GM12874 (cell line): Measurements from ENCODE around the gene FGGY.

Source experiments
- TF ChIP-seq, protein P1 (sequence below): IDR thresholded peaks from 2 replicates; pipeline ENCODE4 v1.5.1; 2011; ENCODE audit warnings: low read depth, mild to moderate bottlenecking, control low read depth, low read length, moderate library complexity; ENCODE audit not compliant: insufficient read depth

FGGY gene

DNA sequence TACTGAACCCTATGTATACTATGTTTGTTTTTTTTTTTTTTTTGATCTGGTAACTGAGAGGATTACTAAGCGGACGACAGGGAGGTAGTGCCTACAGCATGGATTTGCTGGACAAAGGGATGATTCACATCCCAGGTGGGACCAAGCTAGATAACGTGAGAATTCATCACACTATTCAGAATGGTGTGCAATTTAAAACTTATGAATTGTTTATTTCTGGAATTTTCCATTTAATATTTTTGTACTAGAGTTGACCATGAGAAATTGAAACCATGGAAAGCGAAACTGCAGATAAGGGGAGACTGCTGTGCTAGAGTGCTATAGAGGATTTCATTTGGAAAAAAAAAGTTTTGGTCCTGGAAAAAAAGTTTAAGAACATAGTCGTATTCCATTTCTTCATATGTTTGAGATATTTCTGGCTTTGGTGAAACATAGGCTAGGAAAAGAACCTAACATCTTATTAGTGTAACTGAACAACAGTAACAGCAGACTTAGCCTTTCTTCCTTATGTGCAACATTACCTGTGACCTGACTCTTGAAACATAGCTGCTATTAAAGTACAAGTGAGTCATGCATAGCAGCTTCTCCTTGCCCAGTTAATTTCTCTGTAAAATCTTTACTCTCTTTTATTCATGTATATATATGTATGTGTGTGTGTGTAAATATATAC, 202.5 kb downstream of the FGGY start:
- TF ChIP-seq, protein P1, sequence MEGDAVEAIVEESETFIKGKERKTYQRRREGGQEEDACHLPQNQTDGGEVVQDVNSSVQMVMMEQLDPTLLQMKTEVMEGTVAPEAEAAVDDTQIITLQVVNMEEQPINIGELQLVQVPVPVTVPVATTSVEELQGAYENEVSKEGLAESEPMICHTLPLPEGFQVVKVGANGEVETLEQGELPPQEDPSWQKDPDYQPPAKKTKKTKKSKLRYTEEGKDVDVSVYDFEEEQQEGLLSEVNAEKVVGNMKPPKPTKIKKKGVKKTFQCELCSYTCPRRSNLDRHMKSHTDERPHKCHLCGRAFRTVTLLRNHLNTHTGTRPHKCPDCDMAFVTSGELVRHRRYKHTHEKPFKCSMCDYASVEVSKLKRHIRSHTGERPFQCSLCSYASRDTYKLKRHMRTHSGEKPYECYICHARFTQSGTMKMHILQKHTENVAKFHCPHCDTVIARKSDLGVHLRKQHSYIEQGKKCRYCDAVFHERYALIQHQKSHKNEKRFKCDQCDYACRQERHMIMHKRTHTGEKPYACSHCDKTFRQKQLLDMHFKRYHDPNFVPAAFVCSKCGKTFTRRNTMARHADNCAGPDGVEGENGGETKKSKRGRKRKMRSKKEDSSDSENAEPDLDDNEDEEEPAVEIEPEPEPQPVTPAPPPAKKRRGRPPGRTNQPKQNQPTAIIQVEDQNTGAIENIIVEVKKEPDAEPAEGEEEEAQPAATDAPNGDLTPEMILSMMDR, result no peak

DNA sequence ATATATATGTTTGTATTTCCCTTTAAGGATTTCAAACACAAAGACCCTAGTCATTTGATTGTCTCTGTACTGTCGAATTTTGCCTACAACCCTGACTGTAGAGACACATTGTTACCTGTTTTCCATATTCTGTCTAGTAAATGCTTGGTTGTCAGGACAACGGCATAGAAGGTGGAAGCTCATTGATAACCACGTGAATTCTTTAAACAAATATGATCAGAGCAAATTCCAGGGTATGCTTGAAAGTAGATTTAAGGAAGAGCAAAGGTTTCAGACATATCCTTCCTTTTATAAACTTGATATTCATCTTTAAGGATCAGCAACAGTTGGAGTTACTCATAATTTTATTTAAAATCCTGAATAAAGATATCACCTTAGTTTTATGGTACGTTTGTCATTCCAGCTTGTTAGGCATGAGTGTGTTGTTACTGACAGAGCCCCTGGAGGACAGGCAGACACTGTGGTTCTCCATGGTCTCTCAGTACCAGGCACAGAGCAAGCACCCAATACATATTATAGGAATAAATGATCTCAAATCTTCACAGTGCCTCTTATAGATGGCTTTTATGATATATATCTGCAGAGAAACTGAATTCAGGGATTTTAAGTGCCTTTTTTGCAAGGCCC, 203.2 kb downstream of the FGGY start:
- TF ChIP-seq, protein P1, result no peak

DNA sequence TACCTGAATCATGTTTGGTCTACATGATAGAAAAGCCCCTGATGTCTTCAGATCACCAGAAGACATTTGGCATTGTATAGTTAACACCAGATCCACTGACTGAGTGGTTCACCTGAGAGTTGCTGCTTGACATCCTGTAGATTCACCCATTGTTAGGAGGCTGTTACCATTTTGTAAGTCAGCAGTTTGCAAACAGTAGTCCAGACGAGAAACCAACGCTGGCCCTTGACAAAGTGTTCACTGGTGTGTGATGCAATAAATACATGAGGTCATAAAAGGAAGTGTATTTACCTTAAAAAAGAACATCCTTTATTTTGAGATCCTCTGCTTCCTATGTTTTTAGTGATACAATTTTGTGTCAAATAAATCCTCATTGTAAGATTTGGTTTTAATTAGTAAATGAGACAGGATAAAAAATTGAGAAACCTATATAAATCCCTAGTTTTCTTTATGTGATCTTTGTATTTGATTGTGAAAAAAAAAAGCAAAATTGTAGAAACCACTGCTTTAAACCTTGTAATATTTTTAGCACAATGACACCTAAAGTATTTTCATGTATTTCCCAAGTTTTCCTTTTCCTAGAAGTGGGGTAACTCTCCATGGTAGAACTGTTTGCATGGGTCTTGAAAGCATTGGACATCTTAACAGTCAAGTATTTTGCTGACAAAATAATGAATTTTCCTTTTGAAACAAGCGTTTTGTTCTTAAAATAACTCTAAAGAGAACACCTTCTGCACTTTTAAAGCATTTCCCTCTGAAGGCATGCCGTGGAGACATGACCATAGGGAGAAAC, 204.3 kb downstream of the FGGY start:
- TF ChIP-seq, protein P1, result no peak

DNA sequence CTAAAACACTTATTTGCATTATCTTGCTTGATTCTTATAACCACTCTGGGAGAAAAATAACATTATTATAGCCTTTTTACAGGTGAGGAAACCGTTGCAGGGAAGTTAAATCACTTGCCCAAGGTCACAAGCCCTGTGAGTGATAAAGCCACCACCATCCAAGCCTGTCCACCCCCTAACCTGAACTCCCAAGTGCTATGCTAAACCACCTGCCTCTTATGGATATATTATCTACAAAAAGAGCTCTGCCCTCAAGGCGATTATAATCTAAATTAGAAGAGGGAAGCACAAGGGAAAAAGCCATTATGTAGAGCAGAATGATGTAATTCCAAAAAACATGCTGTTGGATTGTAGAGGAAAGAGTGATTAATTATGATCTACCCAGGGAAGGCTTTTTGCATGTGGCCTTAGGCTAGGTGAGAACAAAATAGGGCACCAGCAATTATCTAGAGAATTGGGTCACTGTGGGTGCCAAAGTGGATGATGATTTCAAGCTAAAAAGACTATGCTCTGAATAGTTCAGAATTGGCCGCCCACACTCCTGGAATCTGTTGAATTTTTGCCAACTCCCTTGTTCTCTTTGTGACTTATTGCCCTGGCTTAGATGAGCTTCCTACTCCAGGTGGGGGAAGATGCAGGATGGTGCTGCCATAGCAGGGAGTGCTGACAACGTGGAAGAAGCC, 205.3 kb downstream of the FGGY start:
- TF ChIP-seq, protein P1, result no peak

DNA sequence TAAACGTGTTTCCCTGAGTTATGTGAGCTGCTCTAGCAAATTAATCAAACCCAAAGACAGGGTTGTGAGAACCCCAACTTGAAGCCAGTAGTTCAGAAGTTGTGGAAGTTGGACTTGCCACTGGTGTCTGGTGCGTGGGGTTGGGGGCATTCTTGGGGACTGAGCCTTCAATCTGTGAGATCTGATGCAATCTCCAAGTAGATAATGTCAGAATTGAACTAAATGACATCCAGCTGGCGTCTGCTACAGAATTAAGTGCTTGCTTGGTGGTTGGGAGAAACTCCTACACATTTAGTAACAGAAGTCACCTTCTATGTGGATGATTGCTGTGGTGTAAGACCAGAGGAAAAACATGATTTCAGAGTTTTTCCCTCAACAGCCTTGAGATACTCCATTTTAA, 207.4 kb downstream of the FGGY start:
- TF ChIP-seq, protein P1, result no peak

DNA sequence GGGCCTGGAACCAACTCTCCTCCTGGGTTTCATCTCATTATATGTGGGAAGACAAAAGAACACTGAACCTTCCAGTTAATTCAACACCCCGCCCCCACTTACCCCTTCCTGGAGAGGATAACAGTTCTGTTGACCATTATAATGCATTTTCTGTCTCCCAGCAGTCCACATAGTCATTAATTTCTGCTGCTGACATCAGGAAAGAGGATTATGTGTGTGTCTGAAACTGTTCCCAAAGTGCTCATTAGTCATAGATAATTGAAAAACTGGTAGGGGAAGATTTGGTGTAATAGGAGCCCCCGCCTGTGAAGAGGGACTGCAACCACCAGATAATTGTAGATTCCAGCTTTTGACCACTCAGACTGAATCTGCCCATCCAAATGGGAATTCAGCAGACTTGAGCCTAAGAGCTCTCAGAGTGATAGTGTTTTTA, 208.7 kb downstream of the FGGY start:
- TF ChIP-seq, protein P1, result no peak

DNA sequence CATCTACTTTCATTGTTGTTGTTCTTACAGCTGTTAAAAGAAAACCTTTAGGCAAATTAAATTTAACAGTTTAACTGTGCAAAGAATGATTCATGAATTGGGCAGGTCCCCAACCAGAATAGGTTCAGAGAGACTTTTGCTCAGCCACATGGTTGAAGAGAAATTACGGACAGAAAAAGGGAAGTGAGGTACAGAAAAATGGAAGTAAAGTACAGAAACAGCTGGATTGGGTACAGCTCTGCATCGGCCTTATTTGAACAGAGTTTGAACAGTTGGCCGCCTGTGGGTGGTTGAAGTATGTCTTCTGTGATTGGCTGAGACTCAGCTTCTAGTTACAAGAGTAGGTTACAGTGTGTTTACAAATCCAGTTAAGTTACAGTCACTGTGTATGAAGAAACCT, 210.1 kb downstream of the FGGY start:
- TF ChIP-seq, protein P1, result no peak
